ENCODE data around the gene PPP3CB.

DNA sequence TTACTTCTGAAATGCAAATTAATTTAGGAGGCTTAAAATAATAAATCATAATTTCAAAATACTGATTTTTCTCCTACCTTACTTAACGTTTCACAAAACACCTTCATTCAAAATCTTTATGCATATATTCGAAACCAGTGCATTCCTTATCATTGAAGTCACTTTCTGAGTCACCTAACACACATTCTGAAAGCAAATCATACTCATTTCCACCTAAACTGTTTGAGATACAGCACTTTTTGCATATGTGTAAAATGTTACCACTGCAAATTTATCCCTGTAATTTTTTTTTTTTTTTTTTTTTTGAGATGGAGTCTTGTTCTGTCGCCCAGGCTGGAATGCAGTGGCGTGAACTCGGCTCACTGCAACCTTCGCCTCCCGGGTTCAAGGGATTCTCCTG lies 15.7 kb downstream of the PPP3CB start:
- TF ChIP-seq, protein P1, sequence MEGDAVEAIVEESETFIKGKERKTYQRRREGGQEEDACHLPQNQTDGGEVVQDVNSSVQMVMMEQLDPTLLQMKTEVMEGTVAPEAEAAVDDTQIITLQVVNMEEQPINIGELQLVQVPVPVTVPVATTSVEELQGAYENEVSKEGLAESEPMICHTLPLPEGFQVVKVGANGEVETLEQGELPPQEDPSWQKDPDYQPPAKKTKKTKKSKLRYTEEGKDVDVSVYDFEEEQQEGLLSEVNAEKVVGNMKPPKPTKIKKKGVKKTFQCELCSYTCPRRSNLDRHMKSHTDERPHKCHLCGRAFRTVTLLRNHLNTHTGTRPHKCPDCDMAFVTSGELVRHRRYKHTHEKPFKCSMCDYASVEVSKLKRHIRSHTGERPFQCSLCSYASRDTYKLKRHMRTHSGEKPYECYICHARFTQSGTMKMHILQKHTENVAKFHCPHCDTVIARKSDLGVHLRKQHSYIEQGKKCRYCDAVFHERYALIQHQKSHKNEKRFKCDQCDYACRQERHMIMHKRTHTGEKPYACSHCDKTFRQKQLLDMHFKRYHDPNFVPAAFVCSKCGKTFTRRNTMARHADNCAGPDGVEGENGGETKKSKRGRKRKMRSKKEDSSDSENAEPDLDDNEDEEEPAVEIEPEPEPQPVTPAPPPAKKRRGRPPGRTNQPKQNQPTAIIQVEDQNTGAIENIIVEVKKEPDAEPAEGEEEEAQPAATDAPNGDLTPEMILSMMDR (IDR thresholded peaks at IDR 0.05): no peak
- no peak for TF ChIP-seq POLR2A (IDR thresholded peaks at IDR 0.05)
- no peak for TF ChIP-seq EP300 (IDR thresholded peaks at IDR 0.05)
- no peak for TF ChIP-seq POLR2AphosphoS5 (IDR thresholded peaks at IDR 0.05)
